HepG2 (cell line): ENCODE results near the gene RBP7. TPM values are rescaled to one million over a fixed set of nuclear protein-coding genes. Genes with fewer than 3 reads are reported as not detected.

Experiments used
- HOXA3 ChIP-seq: sonication (generic); formaldehyde crosslinking; IDR thresholded peaks from 2 replicates; pipeline ENCODE4 v1.5.0; 2020; ENCODE audit warnings: missing genetic modification reagents
- KLF12 ChIP-seq: sonication (generic); formaldehyde crosslinking; IDR thresholded peaks from 2 replicates; pipeline ENCODE4 v1.4.0; 2020; ENCODE audit warnings: missing genetic modification reagents, borderline replicate concordance
- MED8 ChIP-seq: sonication (generic); formaldehyde crosslinking; IDR thresholded peaks from 2 replicates; pipeline ENCODE4 v1.8.1; 2023; ENCODE audit warnings: mild to moderate bottlenecking, missing genetic modification reagents; ENCODE audit not compliant: insufficient replicate concordance
- NCOA1 ChIP-seq: sonication (generic); formaldehyde crosslinking; IDR thresholded peaks from 2 replicates; pipeline ENCODE4 v1.9.0; 2021; ENCODE audit warnings: missing genetic modification reagents
- NFYB ChIP-seq: sonication (generic); formaldehyde crosslinking; IDR thresholded peaks from 2 replicates; pipeline ENCODE4 v1.4.0; 2020; ENCODE audit warnings: missing genetic modification reagents
- ONECUT2 ChIP-seq: sonication (generic); formaldehyde crosslinking; IDR thresholded peaks from 2 replicates; pipeline ENCODE4 v1.4.0; 2020; ENCODE audit warnings: missing genetic modification reagents
- PAWR ChIP-seq: sonication (generic); formaldehyde crosslinking; IDR thresholded peaks from 2 replicates; pipeline ENCODE4 v1.4.0; 2020; ENCODE audit warnings: missing genetic modification reagents, mild to moderate bottlenecking, borderline replicate concordance
- RARA ChIP-seq: IDR thresholded peaks from 2 replicates; pipeline ENCODE4 v1.6.1; 2016; ENCODE audit warnings: missing genetic modification reagents, missing compliant biosample characterization
- SIN3A ChIP-seq: IDR thresholded peaks from 2 replicates; pipeline ENCODE4 v1.6.1; 2011; ENCODE audit warnings: low read depth, mild to moderate bottlenecking, control low read depth, low read length, borderline replicate concordance
- TBP ChIP-seq: sonication (generic); formaldehyde crosslinking; IDR thresholded peaks from 2 replicates; pipeline ENCODE4 v1.5.0; 2020; ENCODE audit warnings: missing genetic modification reagents
- TRAFD1 ChIP-seq: sonication (generic); formaldehyde crosslinking; IDR thresholded peaks from 2 replicates; pipeline ENCODE4 v1.5.1; 2020; ENCODE audit warnings: missing genetic modification reagents, mild to moderate bottlenecking, borderline replicate concordance
- ZIK1 ChIP-seq: sonication (generic); formaldehyde crosslinking; IDR thresholded peaks from 2 replicates; pipeline ENCODE4 v1.5.0; 2020; ENCODE audit warnings: mild to moderate bottlenecking, low read depth, missing genetic modification reagents, borderline replicate concordance
- ZKSCAN5 ChIP-seq: sonication (generic); formaldehyde crosslinking; IDR thresholded peaks from 2 replicates; pipeline ENCODE4 v1.5.1; 2020; ENCODE audit warnings: mild to moderate bottlenecking, missing genetic modification reagents
- ZNF230 ChIP-seq: sonication (generic); formaldehyde crosslinking; IDR thresholded peaks from 2 replicates; pipeline ENCODE4 v1.4.0; 2020; ENCODE audit warnings: mild to moderate bottlenecking, missing genetic modification reagents
- ZNF264 ChIP-seq: sonication (generic); formaldehyde crosslinking; IDR thresholded peaks from 2 replicates; pipeline ENCODE4 v1.4.0; 2020; ENCODE audit warnings: missing genetic modification reagents
- ZNF326 ChIP-seq: sonication (generic); formaldehyde crosslinking; IDR thresholded peaks from 2 replicates; pipeline ENCODE4 v1.4.0; 2020; ENCODE audit warnings: missing genetic modification reagents, borderline replicate concordance
- ZNF337 ChIP-seq: sonication (generic); formaldehyde crosslinking; IDR thresholded peaks from 2 replicates; pipeline ENCODE4 v1.5.1; 2020; ENCODE audit warnings: missing genetic modification reagents, low read depth, mild to moderate bottlenecking, borderline replicate concordance
- ZNF414 ChIP-seq: sonication (generic); formaldehyde crosslinking; IDR thresholded peaks from 2 replicates; pipeline ENCODE4 v1.5.0; 2020; ENCODE audit warnings: missing genetic modification reagents
- ZNF563 ChIP-seq: sonication (generic); formaldehyde crosslinking; IDR thresholded peaks from 2 replicates; pipeline ENCODE4 v1.8.0; 2022; ENCODE audit warnings: mild to moderate bottlenecking, moderate library complexity, missing genetic modification reagents
- ZNF619 ChIP-seq: sonication (generic); formaldehyde crosslinking; IDR thresholded peaks from 2 replicates; pipeline ENCODE4 v1.4.0; 2020; ENCODE audit warnings: mild to moderate bottlenecking, missing genetic modification reagents
- ZNF7 ChIP-seq: IDR thresholded peaks from 2 replicates; pipeline ENCODE4 v1.6.1; 2016; ENCODE audit warnings: missing biosample characterization, missing genetic modification reagents
- ZNF709 ChIP-seq: sonication (generic); formaldehyde crosslinking; IDR thresholded peaks from 2 replicates; pipeline ENCODE4 v1.5.0; 2020; ENCODE audit warnings: mild to moderate bottlenecking, missing genetic modification reagents
- ZNF713 ChIP-seq: sonication (generic); formaldehyde crosslinking; IDR thresholded peaks from 2 replicates; pipeline ENCODE4 v1.4.0; 2020; ENCODE audit warnings: mild to moderate bottlenecking, missing genetic modification reagents
- ZNF780A ChIP-seq: sonication (generic); formaldehyde crosslinking; IDR thresholded peaks from 2 replicates; pipeline ENCODE4 v1.8.0; 2022; ENCODE audit warnings: mild to moderate bottlenecking, missing genetic modification reagents, moderate library complexity
- ZNF883 ChIP-seq: sonication (generic); formaldehyde crosslinking; IDR thresholded peaks from 2 replicates; pipeline ENCODE4 v1.5.1; 2020; ENCODE audit warnings: mild to moderate bottlenecking, missing genetic modification reagents; ENCODE audit errors: not compliant biosample characterization
- ZSCAN30 ChIP-seq: sonication (generic); formaldehyde crosslinking; IDR thresholded peaks from 2 replicates; pipeline ENCODE4 v1.5.0; 2020; ENCODE audit warnings: mild to moderate bottlenecking, missing genetic modification reagents
- ZSCAN9 ChIP-seq: IDR thresholded peaks from 2 replicates; pipeline ENCODE4 v1.6.1; 2016; ENCODE audit warnings: borderline replicate concordance
- polyA plus RNA-seq, 8 experiments: library from polyadenylated mRNA; depleted of rRNA in 3 of 8; stranded (reverse) in 7 of 8; unstranded in 1 of 8; fragments of >200 nt; fragmentation: Illumina TruSeq in 4 of 8; extraction: Trizol in 4 of 8; gene quantifications; 2 replicates each; pipeline versions ENCODE4 v1.2.1 to v1.2.3, GENCODE V29; 2011 to 2016; ENCODE audit warnings: low read depth in 4 of 8, missing spikeins in 1 of 8, mixed read lengths in 1 of 8; ENCODE audit not compliant: insufficient read depth in 1 of 8
- total RNA-seq, 5 experiments: library from RNA; depleted of rRNA; stranded (reverse); fragments of >200 nt; fragmentation: Illumina TruSeq; extraction: Trizol; gene quantifications; 2 replicates each; pipeline ENCODE4 v1.2.3, GENCODE V29; 2016; ENCODE audit warnings: low read depth in 1 of 5

Gene RBP7
- total and polyA plus RNA-seq, 2 of the 13 experiments (the other 11 are each of a cell fraction or from before 2014, with no cell fraction given) = 1.6 to 2.0 TPM

- TF ChIP-seq TRAFD1 (no peak), ZNF264 (CRISPR knock-in tag) (no peak; the same call in 1 of the 2 replicates), ZSCAN9 (CRISPR knock-in tag) (no peak), ZNF619 (CRISPR knock-in tag) (no peak), TBP (no peak), ZNF713 (CRISPR knock-in tag) (no peak), ZNF7 (CRISPR knock-in tag) (no peak), ZNF337 (CRISPR knock-in tag) (no peak), HOXA3 (CRISPR knock-in tag) (peak; percentile 66; the same call in 1 of the 2 replicates), NFYB (peak; percentile 74), ZIK1 (CRISPR knock-in tag) (no peak), RARA (CRISPR knock-in tag) (0 out of 2 replicates have a peak, but pooled peaks have one; percentile 10), ZKSCAN5 (CRISPR knock-in tag) (no peak), ZNF883 (no peak), ZNF414 (no peak), KLF12 (CRISPR knock-in tag) (0 out of 2 replicates have a peak, but pooled peaks have one; percentile 52), SIN3A (peak; percentile 16; the same call in 1 of the 2 replicates), MED8 (CRISPR knock-in tag) (no peak), ZNF709 (CRISPR knock-in tag) (no peak), ZSCAN30 (CRISPR knock-in tag) (no peak), ZNF326 (no peak), ZNF230 (no peak), ZNF563 (CRISPR knock-in tag) (0 out of 2 replicates have a peak, but pooled peaks have one; percentile 27), ONECUT2 (CRISPR knock-in tag) (no peak), ZNF780A (CRISPR knock-in tag) (no peak), NCOA1 (CRISPR knock-in tag) (no peak), PAWR (no peak)
Observed at GRCh38 chr1:10032590-10033358, 35.7 kb downstream of the RBP7 start, which contains the start of gene UBE4B (continued).
